ENCODE results near the gene SYT13.
A peak's percentile ranks its signal among the peaks of the same experiment; 100 is the strongest.

SYT13 gene

DNA sequence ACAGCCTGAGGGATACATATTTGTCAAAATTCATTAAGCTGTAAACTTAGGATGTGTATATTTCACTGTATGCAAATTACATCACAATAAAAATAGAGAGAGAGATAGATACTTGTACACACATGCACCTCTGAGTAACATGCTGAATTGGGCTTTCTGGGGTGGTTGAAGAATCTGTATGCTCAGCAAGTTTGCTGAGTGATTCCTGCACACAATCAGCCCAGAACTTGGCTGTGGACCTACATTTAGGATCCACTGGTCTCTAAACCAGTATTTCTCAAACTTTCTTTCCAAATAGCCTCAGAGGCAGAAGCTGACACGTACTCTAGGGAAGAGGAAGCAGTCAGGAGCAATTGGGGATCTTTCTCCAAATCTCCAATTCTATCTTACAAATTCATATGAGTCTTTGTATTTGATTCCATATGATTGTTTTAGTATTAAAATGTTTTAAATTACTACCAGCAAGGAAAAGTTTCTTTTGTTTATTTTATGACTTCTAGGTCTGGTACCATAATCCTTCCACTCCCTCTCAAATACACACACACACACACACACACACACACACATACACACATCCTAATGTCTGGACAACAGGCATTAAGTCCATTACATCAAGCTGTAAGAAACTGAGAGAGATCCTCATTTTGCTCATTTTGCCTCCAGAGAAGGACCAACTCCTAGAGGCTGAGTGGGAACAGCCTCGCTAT lies 20.0 kb downstream of the SYT13 start:
- H3K9me3 ChIP-seq (ENCODE audit: severe bottlenecking): no peaks in the 10 kb centered on the region
- TF ChIP-seq, protein P1, sequence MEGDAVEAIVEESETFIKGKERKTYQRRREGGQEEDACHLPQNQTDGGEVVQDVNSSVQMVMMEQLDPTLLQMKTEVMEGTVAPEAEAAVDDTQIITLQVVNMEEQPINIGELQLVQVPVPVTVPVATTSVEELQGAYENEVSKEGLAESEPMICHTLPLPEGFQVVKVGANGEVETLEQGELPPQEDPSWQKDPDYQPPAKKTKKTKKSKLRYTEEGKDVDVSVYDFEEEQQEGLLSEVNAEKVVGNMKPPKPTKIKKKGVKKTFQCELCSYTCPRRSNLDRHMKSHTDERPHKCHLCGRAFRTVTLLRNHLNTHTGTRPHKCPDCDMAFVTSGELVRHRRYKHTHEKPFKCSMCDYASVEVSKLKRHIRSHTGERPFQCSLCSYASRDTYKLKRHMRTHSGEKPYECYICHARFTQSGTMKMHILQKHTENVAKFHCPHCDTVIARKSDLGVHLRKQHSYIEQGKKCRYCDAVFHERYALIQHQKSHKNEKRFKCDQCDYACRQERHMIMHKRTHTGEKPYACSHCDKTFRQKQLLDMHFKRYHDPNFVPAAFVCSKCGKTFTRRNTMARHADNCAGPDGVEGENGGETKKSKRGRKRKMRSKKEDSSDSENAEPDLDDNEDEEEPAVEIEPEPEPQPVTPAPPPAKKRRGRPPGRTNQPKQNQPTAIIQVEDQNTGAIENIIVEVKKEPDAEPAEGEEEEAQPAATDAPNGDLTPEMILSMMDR (IDR thresholded peaks at IDR 0.05; ENCODE audit: low read depth, low read length): no peak
- no peaks in the 10 kb centered on the region for H3K27me3 ChIP-seq (ENCODE audit: insufficient read depth, low read depth, severe bottlenecking)
- no peak overlapping the region for H3K4me3 ChIP-seq (ENCODE audit: low read depth, low read length)
- H3K36me3 ChIP-seq: no peaks in the 10 kb centered on the region
- no peak overlapping the region for H3K27ac ChIP-seq
- DNase-seq: no peak

GRCh38 chr11:45264839-45265515 lies 21.2 kb downstream of the SYT13 start:
- Histone ChIP-seq H3K27ac (no peak overlapping the region), H3K36me3 (no peaks in the 10 kb centered on the region), H3K4me3 (ENCODE audit: low read depth, low read length) (no peak overlapping the region), H3K9me3 (ENCODE audit: severe bottlenecking) (no peaks in the 10 kb centered on the region), H3K27me3 (ENCODE audit: insufficient read depth, low read depth, severe bottlenecking) (no peaks in the 10 kb centered on the region)
- TF ChIP-seq, protein P1 (IDR thresholded peaks at IDR 0.05; ENCODE audit: low read depth, low read length): no peak
- DNase-seq: no peak

DNA sequence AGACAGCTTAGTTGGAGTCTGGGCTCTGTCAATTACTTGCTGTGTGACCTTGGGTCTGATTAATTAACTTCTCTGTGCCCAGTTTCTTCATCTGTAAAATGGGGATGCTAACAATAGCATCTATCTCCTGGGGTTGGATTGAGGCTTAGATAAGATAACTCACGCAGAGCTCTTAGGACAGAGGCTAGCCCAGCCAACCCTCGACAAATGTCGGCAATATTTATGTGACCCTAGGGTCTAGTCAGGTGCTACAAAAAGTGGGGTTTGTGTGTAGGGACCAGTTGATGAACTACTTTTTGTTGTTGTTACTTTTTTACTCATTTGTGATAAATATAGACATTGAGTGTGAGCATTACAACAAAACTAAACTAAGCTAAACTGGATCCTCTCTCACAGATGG lies 22.4 kb downstream of the SYT13 start:
- Histone ChIP-seq H3K27me3 (ENCODE audit: insufficient read depth, low read depth, severe bottlenecking) (no peaks in the 10 kb centered on the region), H3K36me3 (no peaks in the 10 kb centered on the region), H3K9me3 (ENCODE audit: severe bottlenecking) (no peaks in the 10 kb centered on the region), H3K27ac (no peak overlapping the region), H3K4me3 (ENCODE audit: low read depth, low read length) (no peak overlapping the region)
- DNase-seq: no peak
- TF ChIP-seq, protein P1 (IDR thresholded peaks at IDR 0.05; ENCODE audit: low read depth, low read length): no peak

DNA sequence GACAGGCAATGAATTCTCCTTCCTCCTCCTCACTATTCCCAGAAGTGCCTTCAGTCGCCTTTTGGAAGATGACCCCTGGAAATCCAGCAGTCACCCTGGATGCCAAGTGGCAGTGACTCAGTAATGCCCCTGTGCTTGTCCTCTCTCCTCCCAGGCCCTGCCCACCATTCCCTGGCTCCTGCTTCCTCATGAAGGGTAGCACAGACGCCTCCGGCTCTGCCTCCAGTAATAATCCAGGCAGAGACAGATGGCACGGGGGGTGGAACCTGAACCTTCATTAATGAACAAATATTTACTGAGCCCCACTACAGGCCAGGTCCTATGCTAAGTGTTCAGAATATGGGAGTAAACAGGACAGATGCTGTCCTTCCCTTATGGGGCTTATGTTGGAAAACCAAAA lies 23.2 kb downstream of the SYT13 start:
- H3K4me3 ChIP-seq (ENCODE audit: low read depth, low read length): no peak overlapping the region
- no peaks in the 10 kb centered on the region for H3K27me3 ChIP-seq (ENCODE audit: insufficient read depth, low read depth, severe bottlenecking)
- TF ChIP-seq, protein P1 (IDR thresholded peaks at IDR 0.05; ENCODE audit: low read depth, low read length): no peak
- no peaks in the 10 kb centered on the region for H3K36me3 ChIP-seq
- peak overlapping the region; percentile 36; the same call in 1 of the 2 replicates for H3K27ac ChIP-seq
- peak; percentile 76 for DNase-seq
- no peaks in the 10 kb centered on the region for H3K9me3 ChIP-seq (ENCODE audit: severe bottlenecking)

GRCh38 chr11:45260071-45260470 lies 26.1 kb downstream of the SYT13 start:
- DNase-seq: no peak
- TF ChIP-seq, protein P1 (IDR thresholded peaks at IDR 0.05; ENCODE audit: low read depth, low read length): no peak
- Histone ChIP-seq H3K27me3 (ENCODE audit: insufficient read depth, low read depth, severe bottlenecking) (no peaks in the 10 kb centered on the region), H3K27ac (no peak overlapping the region), H3K36me3 (no peaks in the 10 kb centered on the region), H3K9me3 (ENCODE audit: severe bottlenecking) (no peaks in the 10 kb centered on the region), H3K4me3 (ENCODE audit: low read depth, low read length) (no peak overlapping the region)

All from WERI-Rb-1 (cell line).